Stomach (tissue), 4 donors: ENCODE measurements around the gene TSPAN17.

Experiments used
- CTCF ChIP-seq, 7 experiments: fragments of 450-650 bp in 4 of 7; fragments of 200-600 bp in 3 of 7; sonication (generic) in 3 of 7; IDR thresholded peaks; one replicate each; pipeline ENCODE4 v1.5.1; 2016 to 2019; ENCODE audit warnings: antibody characterized with exemption in 7 of 7, control low read depth in 2 of 7, mild to moderate bottlenecking in 1 of 7
- EP300 ChIP-seq: sonication (generic); formaldehyde crosslinking; IDR thresholded peaks from one replicate; pipeline ENCODE4 v1.6.1; 2017; ENCODE audit warnings: antibody characterized with exemption
- POLR2A ChIP-seq, 4 donors: fragments of 450-650 bp; IDR thresholded peaks; one replicate each; pipeline ENCODE4 v1.6.1; 2016; ENCODE audit warnings: antibody characterized with exemption in 4 of 4, control low read depth in 2 of 4, mild to moderate bottlenecking in 1 of 4, moderate library complexity in 1 of 4
- POLR2AphosphoS5 ChIP-seq, 3 donors: sonication (generic); formaldehyde crosslinking; IDR thresholded peaks; one replicate each; pipeline ENCODE4 v1.6.1; 2016; ENCODE audit warnings: antibody characterized with exemption in 3 of 3

- TF ChIP-seq CTCF (IDR thresholded peaks at IDR 0.05) (no peak), POLR2A (IDR thresholded peaks at IDR 0.05) (no peak), EP300 (no peak), POLR2AphosphoS5 (IDR thresholded peaks at IDR 0.05) (no peak)
Observed at GRCh38 chr5:176637556-176637955, 9.7 kb upstream of the TSPAN17 start.
